ENCODE measurements around the gene ADGRD2. TPM values are rescaled to one million over a fixed set of nuclear protein-coding genes. Genes with fewer than 3 reads are reported as not detected.
"Not testable (repeated sequence)": the region's sequence is repeated elsewhere in the genome, so short reads cannot be mapped to it uniquely, and the experiment has no call there.

ADGRD2 gene
- total RNA-seq, 3 donors from 2014 or later, result 2.6 to 2.9 TPM; not detected in 1

DNA sequence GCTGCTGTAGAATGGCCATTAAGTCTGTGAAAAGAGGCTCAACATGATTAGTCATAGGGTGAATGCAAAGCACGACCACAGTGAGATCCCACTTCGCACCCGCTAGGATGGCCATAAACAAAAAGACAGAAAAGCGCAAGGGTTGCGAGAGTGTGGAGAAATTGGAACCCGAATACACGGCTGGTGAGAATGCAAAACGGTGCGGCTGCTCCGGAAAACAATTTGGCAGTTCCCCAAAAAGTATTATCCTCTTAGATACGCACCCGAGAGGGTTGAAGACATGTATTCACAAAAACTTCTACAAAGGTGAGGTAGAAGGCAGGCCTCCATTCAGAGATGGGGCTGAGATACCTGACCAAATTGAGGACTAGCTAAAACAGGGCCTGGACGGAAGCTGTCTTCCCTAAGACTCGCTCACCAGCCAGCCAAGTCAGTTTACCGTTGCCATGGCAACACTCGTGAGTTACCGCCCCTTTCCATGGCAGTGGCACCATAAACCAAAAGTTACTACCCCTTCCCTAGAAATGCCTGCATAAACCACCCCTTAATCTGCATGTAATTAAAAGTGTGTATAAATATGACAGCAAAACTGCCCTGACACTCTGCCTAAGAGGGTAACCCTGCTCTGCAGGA is 34.3 kb upstream of the ADGRD2 start:
- no peaks in the 10 kb centered on the region for H3K27me3 ChIP-seq
- peak overlapping the region; percentile 85 to 94 (median 86) for H3K4me3 ChIP-seq
- H3K36me3 ChIP-seq, result peaks cover 12% of the 10 kb centered on the region
- no peaks in the 10 kb centered on the region for H3K9me3 ChIP-seq
- no peak for DNase-seq (ENCODE audit: low spot score in 2 of 2)
- intact Hi-C loops (cut with DNase I; ENCODE audit: low total_unique reads), result no loop called here
- TF ChIP-seq POLR2A (IDR thresholded peaks at IDR 0.05), result no peak
- no peak for TF ChIP-seq POLR2AphosphoS5 (IDR thresholded peaks at IDR 0.05)
- TF ChIP-seq, protein P1, sequence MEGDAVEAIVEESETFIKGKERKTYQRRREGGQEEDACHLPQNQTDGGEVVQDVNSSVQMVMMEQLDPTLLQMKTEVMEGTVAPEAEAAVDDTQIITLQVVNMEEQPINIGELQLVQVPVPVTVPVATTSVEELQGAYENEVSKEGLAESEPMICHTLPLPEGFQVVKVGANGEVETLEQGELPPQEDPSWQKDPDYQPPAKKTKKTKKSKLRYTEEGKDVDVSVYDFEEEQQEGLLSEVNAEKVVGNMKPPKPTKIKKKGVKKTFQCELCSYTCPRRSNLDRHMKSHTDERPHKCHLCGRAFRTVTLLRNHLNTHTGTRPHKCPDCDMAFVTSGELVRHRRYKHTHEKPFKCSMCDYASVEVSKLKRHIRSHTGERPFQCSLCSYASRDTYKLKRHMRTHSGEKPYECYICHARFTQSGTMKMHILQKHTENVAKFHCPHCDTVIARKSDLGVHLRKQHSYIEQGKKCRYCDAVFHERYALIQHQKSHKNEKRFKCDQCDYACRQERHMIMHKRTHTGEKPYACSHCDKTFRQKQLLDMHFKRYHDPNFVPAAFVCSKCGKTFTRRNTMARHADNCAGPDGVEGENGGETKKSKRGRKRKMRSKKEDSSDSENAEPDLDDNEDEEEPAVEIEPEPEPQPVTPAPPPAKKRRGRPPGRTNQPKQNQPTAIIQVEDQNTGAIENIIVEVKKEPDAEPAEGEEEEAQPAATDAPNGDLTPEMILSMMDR (IDR thresholded peaks at IDR 0.05), result no peak
- no peak overlapping the region for H3K27ac ChIP-seq
- H3K4me1 ChIP-seq, result peaks cover 0 to 7% of the 10 kb centered on the region in 2 donors

DNA sequence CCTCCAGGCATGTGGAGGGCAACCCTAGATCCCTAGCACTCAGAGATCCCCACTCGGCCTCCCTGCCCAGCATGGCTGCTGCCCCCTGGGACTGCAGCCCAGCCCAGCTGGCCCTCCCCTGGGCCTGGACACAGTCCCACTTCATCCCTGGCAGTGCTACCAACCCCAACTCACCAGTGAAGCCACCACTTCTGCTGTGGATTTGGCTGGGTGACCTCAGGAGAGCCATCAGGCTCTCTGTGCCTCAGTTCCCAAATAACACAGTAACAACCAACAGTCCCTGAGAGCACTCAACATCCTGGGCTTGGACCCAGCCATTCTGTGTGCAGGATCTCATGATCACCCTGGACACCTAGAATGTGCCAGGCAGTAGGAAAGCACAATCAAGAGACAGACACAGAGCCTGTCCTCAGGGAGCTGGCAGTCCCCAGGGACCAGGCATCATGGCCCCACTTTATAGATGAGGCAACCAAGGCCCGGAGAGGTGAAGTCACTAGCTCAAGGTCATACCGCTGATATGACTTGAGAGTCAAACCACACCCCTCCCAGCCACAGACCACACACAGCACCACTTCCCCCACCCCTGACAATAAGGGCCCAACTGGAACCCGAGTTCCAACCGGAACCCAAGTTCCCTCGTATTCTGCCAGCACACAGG is 30.3 kb upstream of the ADGRD2 start:
- TF ChIP-seq POLR2A (IDR thresholded peaks at IDR 0.05) (no peak), POLR2AphosphoS5 (IDR thresholded peaks at IDR 0.05) (no peak)
- TF ChIP-seq, protein P1 (IDR thresholded peaks at IDR 0.05), result no peak
- intact Hi-C loops (cut with DNase I; ENCODE audit: low total_unique reads), result no loop called here
- H3K36me3 ChIP-seq, result no peaks in the 10 kb centered on the region
- no peaks in the 10 kb centered on the region for H3K27me3 ChIP-seq
- no peak for DNase-seq (ENCODE audit: low spot score in 2 of 2)
- H3K9me3 ChIP-seq, result no peaks in the 10 kb centered on the region
- H3K4me3 ChIP-seq, result no peak overlapping the region
- H3K27ac ChIP-seq, result peak overlapping the region in 1 of 2 donors; percentile 5
- H3K4me1 ChIP-seq, result no peaks in the 10 kb centered on the region

DNA sequence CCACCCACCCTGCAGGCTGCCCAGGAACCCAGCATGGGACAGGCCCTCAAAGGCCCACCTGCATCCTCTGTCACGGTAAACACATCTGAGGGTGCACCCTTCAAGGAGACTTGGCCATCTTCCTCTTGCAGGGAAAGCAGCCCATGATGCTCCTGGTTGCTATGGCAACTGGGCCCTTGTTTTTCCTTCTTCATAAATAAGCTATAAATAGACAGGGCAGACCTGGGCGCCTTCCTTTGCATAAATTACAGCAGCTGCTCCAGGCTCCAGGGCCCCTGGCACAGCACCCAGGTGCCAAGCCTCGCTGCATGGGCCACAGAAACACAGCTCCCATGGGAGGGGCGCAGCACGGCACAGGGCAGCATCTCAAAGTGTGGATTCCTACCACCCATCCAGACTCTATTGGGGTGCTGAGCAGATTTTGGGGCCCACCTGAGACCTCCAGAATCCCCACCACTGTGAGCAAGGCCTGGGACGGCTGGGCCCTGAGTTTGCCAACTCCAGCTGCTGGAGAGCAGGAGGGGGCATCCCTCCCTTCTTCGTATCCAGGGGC is 29.2 kb upstream of the ADGRD2 start:
- intact Hi-C loops (cut with DNase I; ENCODE audit: low total_unique reads), result no loop called here
- no peak overlapping the region for H3K27ac ChIP-seq
- no peak for DNase-seq (ENCODE audit: low spot score in 2 of 2)
- no peak overlapping the region for H3K4me3 ChIP-seq
- TF ChIP-seq, protein P1 (IDR thresholded peaks at IDR 0.05), result no peak
- TF ChIP-seq POLR2A (IDR thresholded peaks at IDR 0.05) (no peak), POLR2AphosphoS5 (IDR thresholded peaks at IDR 0.05) (no peak)
- H3K9me3 ChIP-seq, result no peaks in the 10 kb centered on the region
- no peaks in the 10 kb centered on the region for H3K36me3 ChIP-seq
- no peaks in the 10 kb centered on the region for H3K27me3 ChIP-seq
- H3K4me1 ChIP-seq, result no peaks in the 10 kb centered on the region

DNA sequence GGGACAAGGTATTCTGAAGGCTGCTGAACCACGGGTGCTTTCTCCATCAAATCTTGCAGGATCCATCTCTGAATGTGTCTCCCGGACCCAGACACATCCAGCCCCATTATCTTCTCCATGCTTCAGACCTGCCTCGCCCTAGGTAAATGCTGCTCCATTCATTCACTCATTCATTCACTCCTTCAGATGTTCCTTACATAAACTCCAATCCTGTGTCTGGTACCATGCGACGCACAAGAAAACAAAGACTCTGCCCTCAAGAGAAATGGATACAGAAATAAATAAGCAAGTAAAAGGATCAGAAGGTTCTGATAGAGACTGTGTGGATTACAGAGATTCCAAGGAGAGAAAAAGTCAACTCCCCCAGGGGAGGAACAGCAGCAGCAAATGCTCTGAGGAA is 27.1 kb upstream of the ADGRD2 start:
- H3K27ac ChIP-seq, result no peak overlapping the region
- H3K27me3 ChIP-seq, result no peaks in the 10 kb centered on the region
- no peaks in the 10 kb centered on the region for H3K36me3 ChIP-seq
- intact Hi-C loops (cut with DNase I; ENCODE audit: low total_unique reads), result no loop called here
- H3K4me3 ChIP-seq, result no peak overlapping the region
- TF ChIP-seq, protein P1 (IDR thresholded peaks at IDR 0.05), result no peak
- TF ChIP-seq POLR2A (IDR thresholded peaks at IDR 0.05) (no peak), POLR2AphosphoS5 (IDR thresholded peaks at IDR 0.05) (no peak)
- no peaks in the 10 kb centered on the region for H3K9me3 ChIP-seq
- DNase-seq (ENCODE audit: low spot score in 2 of 2), result no peak
- no peaks in the 10 kb centered on the region for H3K4me1 ChIP-seq

DNA sequence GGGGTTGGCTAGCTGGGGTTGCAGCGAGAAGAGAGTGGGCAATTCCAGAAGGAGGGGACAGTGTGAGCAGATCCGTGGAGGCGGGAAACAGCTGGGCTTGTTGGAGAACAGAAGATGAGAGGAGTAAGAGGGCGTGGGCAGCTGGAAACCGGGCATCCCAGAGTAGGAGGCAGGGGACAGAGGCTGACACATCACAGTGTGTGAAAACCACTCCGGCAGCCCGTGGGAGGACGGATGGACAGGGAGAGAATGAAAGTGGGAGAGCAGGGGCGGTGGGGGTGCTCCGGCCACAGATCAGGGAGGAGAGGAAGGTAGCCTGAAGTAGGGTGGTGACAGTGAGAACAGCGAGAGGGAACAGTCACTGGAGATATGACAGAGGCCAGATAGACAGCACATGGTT is 26.7 kb upstream of the ADGRD2 start:
- DNase-seq (ENCODE audit: low spot score in 2 of 2), result no peak
- TF ChIP-seq POLR2AphosphoS5 (IDR thresholded peaks at IDR 0.05) (no peak), POLR2A (IDR thresholded peaks at IDR 0.05) (no peak)
- TF ChIP-seq, protein P1 (IDR thresholded peaks at IDR 0.05), result no peak
- H3K4me1 ChIP-seq, result no peaks in the 10 kb centered on the region
- H3K27ac ChIP-seq, result no peak overlapping the region
- no peaks in the 10 kb centered on the region for H3K36me3 ChIP-seq
- intact Hi-C loops (cut with DNase I; ENCODE audit: low total_unique reads), result no loop called here
- H3K4me3 ChIP-seq, result no peak overlapping the region
- H3K9me3 ChIP-seq, result no peaks in the 10 kb centered on the region
- H3K27me3 ChIP-seq, result no peaks in the 10 kb centered on the region

DNA sequence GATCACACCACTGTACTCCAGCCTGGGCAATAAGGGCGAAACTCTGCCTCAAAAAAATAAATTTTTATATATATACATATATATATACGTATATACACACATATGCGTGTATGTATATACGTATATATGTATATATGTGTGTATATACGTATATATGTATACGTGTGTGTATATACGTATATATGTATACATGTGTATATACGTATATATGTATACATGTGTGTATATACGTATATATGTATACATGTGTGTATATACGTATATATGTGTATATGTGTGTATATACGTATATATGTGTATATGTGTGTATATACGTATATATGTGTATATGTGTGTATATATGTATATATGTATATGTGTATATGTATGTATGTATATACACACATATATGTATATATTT is 24.5 kb upstream of the ADGRD2 start:
- H3K36me3 ChIP-seq; H3K27ac ChIP-seq; intact Hi-C loops (cut with DNase I; ENCODE audit: low total_unique reads); H3K27me3 ChIP-seq; H3K9me3 ChIP-seq; DNase-seq (ENCODE audit: low spot score in 2 of 2); H3K4me1 ChIP-seq; H3K4me3 ChIP-seq: not testable (repeated sequence)

Measured in breast epithelium (tissue), 4 donors.